Measurements from ENCODE around the gene SFXN5. TPM values are rescaled to one million over a fixed set of nuclear protein-coding genes. Genes with fewer than 3 reads are reported as not detected.

The SFXN5 gene
- total and polyA plus RNA-seq, 7 donors = 5.1 to 17.1 (median 12.2) TPM

DNA sequence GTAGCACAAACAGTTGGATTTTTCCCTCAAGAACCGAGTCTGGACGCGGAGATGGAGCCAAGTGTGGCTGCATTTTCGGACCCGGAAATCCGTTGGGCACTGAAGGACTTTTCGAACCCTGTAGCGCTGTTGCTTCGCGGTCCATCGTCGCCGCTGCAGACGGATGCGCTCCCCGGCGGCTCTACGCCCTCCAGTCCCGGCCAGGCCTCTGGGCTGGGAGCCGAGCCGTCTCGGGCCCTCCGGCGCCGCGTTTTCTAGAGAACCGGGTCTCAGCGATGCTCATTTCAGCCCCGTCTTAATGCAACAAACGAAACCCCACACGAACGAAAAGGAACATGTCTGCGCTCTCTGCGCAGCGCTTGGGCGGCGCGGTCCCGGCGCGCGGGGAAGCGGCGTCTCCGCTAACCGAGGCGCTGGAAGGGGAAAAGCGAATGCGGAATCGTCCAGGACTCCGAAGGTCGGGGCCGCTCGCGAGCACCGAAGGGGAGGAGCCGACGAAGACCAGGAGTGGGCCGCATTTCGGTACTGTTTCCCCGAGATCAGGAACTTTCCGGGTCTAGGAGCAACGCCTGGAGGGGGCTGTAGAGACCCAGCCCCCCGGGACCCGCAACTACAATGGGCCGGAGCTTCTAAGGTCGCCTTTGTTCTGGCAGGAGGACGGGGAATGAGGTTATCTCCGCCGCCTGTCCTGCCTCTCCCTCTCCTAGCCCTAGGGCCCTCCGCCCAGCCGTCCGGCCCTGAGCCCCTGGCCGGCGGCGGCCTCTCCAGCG is 151.0 kb downstream of the SFXN5 start:
- H3K4me3 ChIP-seq = peak overlapping the region; percentile 51
- H3K27ac ChIP-seq = no peak overlapping the region
- H3K9me3 ChIP-seq = no peaks in the 10 kb centered on the region
- intact Hi-C loops (cut with DNase I) = no loop called here
- no peak for DNase-seq
- 3 to 4% (median 4%) methylated on average over 77 of the region's 77 CpGs for WGBS, 3 donors
- ATAC-seq = no peak
- H3K4me1 ChIP-seq = peaks cover 45% of the 10 kb centered on the region
- H3K36me3 ChIP-seq (ENCODE audit: insufficient read depth in 1 of 2, low read depth in 1 of 2) = no peaks in the 10 kb centered on the region
- TF ChIP-seq, protein P1, sequence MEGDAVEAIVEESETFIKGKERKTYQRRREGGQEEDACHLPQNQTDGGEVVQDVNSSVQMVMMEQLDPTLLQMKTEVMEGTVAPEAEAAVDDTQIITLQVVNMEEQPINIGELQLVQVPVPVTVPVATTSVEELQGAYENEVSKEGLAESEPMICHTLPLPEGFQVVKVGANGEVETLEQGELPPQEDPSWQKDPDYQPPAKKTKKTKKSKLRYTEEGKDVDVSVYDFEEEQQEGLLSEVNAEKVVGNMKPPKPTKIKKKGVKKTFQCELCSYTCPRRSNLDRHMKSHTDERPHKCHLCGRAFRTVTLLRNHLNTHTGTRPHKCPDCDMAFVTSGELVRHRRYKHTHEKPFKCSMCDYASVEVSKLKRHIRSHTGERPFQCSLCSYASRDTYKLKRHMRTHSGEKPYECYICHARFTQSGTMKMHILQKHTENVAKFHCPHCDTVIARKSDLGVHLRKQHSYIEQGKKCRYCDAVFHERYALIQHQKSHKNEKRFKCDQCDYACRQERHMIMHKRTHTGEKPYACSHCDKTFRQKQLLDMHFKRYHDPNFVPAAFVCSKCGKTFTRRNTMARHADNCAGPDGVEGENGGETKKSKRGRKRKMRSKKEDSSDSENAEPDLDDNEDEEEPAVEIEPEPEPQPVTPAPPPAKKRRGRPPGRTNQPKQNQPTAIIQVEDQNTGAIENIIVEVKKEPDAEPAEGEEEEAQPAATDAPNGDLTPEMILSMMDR (IDR thresholded peaks at IDR 0.05) = no peak
- H3K27me3 ChIP-seq (ENCODE audit: insufficient read depth in 3 of 3, low read length in 2 of 3) = peaks cover 0 to 98% (median 83%) of the 10 kb centered on the region in 3 donors

DNA sequence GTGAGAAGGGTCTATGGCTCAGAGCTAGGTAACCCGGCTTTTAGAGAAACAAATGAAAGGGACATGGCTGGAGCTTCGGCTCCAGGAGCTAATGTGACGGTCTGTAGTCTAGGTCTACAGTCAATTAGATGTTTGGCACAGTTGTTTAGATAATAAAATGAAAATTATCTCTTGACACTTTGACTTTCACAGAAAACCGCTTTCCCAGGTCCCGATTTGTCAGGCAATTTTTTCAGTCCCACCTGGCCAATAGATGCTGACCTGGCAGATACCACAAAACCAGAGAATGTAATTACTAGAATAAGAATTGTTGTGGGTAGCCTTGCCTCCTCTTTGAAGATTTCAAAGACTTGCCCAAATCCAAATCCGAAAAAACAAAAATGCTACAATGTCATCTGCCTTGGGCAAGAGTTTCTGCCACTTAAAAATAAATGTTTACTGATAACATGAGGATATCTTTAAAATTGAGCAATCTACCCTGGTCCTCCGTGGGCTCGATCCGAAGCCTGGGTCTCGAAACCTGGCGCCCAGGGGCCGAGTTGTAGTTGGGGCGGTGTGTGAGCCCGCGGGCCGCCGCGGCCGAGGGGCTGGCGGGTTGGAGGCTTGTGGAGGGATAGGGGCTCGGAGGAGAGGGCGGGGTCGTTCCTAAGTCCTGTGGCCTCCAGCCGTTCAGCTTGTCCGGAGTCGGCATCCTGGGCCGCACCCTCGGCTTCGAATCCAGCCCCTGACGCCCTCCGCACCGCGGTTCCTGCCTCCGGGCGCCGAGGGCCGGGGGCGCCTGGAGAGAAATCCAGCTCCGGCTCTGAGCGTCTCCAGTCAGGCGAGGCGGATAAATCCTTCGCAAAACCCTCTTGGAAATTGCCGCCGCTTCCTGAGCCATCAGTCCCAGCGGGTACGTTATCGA is 151.8 kb downstream of the SFXN5 start:
- intact Hi-C loops (cut with DNase I) = no loop called here
- ATAC-seq (no peak), DNase-seq (no peak)
- no peak overlapping the region for H3K27ac ChIP-seq
- TF ChIP-seq, protein P1 (IDR thresholded peaks at IDR 0.05) = no peak
- peak overlapping the region; percentile 51 for H3K4me3 ChIP-seq
- WGBS, 3 donors = 5 to 6% (median 6%) methylated on average over 48 of the region's 48 CpGs
- no peaks in the 10 kb centered on the region for H3K9me3 ChIP-seq
- no peaks in the 10 kb centered on the region for H3K36me3 ChIP-seq (ENCODE audit: insufficient read depth in 1 of 2, low read depth in 1 of 2)
- H3K4me1 ChIP-seq = peaks cover 42% of the 10 kb centered on the region
- H3K27me3 ChIP-seq (ENCODE audit: insufficient read depth in 3 of 3, low read length in 2 of 3) = peaks cover 0 to 98% (median 83%) of the 10 kb centered on the region in 3 donors

DNA sequence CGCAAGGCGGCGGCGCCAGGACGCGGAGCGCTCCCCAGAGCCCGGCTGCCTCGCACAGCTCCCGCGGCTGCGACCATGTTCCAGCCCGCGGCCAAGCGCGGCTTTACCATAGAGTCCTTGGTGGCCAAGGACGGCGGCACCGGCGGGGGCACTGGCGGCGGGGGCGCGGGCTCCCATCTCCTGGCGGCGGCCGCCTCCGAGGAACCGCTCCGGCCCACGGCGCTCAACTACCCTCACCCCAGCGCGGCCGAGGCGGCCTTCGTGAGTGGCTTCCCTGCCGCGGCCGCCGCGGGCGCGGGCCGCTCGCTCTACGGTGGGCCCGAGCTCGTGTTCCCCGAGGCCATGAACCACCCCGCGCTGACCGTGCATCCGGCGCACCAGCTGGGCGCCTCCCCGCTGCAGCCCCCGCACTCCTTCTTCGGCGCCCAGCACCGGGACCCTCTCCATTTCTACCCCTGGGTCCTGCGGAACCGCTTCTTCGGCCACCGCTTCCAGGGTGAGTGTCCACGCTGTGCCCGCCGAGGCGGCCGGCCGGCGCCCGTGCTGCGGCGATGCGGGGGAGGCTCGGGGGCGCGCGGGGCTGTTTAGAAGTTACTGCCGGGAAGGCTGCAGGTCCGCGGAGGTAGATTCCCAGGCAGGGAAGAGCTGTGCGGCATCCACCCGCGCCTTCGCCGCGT is 153.5 kb downstream of the SFXN5 start:
- intact Hi-C loops (cut with DNase I) = no loop called here
- Histone ChIP-seq H3K4me1 (peaks cover 38% of the 10 kb centered on the region), H3K36me3 (ENCODE audit: insufficient read depth in 1 of 2, low read depth in 1 of 2) (no peaks in the 10 kb centered on the region), H3K27ac (no peak overlapping the region), H3K9me3 (no peaks in the 10 kb centered on the region), H3K4me3 (peak overlapping the region; percentile 66), H3K27me3 (ENCODE audit: insufficient read depth in 3 of 3, low read length in 2 of 3) (peaks cover 0 to 98% (median 85%) of the 10 kb centered on the region in 3 donors)
- DNase-seq = no peak
- 1% methylated on average over 44 to 89 of the region's 89 CpGs for WGBS, 3 donors
- TF ChIP-seq, protein P1 (IDR thresholded peaks at IDR 0.05) = no peak
- ATAC-seq = peak in 2 of 4 donors; percentile 10 to 25

DNA sequence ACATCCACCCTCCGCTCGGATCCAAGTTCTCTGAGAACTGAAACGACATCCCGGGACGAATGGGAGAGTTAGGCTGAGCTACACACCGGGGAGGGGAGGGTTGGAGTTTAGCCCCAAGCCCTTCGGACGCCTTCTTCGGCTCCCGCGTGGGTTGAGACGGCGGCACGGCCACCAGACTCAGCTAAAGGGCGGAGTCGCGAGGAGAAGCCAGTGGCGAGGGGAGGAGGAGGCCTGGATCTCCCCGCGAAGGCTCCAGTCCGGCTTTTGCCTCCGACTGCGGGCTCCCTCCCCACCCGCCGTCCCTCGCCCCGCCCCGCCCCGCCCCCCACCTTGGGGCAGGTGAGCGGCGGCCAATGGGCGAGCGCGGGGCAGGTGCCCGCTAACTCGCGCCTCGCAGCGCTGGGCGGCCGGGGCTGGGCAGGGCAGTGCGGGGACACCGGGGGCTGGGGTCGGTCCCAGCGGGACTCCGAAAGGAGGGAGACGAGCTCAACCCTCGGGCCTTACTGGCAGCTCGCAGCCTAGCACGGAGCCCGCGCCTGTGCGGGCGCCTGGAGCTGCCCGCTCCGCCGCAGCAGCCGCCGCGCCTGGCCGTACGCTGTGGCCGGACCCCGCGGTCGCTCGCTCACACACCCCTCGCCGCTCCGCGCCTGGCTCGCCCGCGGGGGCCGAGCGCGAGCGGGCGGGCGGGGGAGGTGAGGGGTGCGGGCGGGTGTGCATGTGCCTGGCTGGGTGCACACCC is 154.2 kb downstream of the SFXN5 start, which contains the start of gene EMX1:
Gene EMX1, plus strand, starts transcription at position 382 of the 739 bp plus-strand sequence. Its CDS starts 334 bp downstream, at position 716.
- ATAC-seq (peak; percentile 38 to 75 (median 66)), DNase-seq (peak in 1 of 2 donors; percentile 36)
- Histone ChIP-seq H3K9me3 (no peaks in the 10 kb centered on the region), H3K27ac (no peak within 1 kb of the TSS), H3K4me3 (peak within 1 kb of the TSS; percentile 66), H3K4me1 (peaks cover 38% of the 10 kb centered on the region), H3K27me3 (ENCODE audit: insufficient read depth in 3 of 3, low read length in 2 of 3) (peaks cover 0 to 97% (median 82%) of the 10 kb centered on the region in 3 donors), H3K36me3 (ENCODE audit: insufficient read depth in 1 of 2, low read depth in 1 of 2) (no peaks in the 10 kb centered on the region)
- TF ChIP-seq, protein P1 (IDR thresholded peaks at IDR 0.05) = no peak
- intact Hi-C loops (cut with DNase I) = no loop called here
- 0 to 1% (median 1%) methylated on average over 41 to 82 of the region's 82 CpGs for WGBS, 3 donors

All from psoas muscle (tissue), 8 donors.